NB4 (cell line): ENCODE results near the gene PRSS21.

Source experiments
- POLR2A ChIP-seq: IDR thresholded peaks from 2 replicates; pipeline ENCODE4 v1.6.1; 2011; ENCODE audit warnings: mild to moderate bottlenecking; ENCODE audit not compliant: insufficient read length; ENCODE audit errors: extremely low read depth
- TF ChIP-seq, protein P1 (sequence below): IDR thresholded peaks from one replicate; pipeline ENCODE4 v1.5.1; 2012; ENCODE audit warnings: low read depth, low read length

DNA sequence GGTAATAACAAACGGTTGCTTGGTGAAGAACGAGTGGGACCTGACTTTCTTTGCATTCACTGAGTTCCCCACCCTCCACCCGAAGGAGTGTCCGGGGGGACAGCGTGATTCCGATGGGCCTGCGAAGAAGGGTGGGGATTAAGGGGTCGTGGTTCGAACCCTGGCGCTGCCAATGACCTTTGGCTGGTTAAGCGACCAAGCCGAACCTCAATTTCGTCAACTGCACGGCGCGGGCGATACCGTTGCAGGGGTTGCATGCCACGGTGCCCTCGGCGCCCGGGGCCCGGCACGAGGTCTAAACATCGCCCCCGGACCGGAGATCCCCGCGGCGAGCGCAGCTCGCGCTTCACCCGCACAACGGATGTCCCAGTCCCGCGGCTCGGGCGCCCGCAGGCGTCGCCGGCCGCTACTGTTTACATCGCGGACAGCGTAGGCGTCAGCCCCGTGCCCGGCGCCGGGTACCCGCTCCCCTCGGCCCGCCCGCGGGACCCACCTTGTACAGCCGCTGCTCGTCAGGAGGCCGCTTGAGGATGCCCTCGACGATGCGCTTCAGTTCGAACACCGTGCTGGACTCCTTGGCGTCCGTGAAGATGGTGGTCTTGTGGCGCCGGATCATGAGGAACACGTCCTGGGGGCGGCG, 40.4 kb upstream of the PRSS21 start:
- TF ChIP-seq, protein P1, sequence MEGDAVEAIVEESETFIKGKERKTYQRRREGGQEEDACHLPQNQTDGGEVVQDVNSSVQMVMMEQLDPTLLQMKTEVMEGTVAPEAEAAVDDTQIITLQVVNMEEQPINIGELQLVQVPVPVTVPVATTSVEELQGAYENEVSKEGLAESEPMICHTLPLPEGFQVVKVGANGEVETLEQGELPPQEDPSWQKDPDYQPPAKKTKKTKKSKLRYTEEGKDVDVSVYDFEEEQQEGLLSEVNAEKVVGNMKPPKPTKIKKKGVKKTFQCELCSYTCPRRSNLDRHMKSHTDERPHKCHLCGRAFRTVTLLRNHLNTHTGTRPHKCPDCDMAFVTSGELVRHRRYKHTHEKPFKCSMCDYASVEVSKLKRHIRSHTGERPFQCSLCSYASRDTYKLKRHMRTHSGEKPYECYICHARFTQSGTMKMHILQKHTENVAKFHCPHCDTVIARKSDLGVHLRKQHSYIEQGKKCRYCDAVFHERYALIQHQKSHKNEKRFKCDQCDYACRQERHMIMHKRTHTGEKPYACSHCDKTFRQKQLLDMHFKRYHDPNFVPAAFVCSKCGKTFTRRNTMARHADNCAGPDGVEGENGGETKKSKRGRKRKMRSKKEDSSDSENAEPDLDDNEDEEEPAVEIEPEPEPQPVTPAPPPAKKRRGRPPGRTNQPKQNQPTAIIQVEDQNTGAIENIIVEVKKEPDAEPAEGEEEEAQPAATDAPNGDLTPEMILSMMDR = no peak
- no peak for TF ChIP-seq POLR2A
